ENCODE data around the gene ARL16.

The ARL16 gene

DNA sequence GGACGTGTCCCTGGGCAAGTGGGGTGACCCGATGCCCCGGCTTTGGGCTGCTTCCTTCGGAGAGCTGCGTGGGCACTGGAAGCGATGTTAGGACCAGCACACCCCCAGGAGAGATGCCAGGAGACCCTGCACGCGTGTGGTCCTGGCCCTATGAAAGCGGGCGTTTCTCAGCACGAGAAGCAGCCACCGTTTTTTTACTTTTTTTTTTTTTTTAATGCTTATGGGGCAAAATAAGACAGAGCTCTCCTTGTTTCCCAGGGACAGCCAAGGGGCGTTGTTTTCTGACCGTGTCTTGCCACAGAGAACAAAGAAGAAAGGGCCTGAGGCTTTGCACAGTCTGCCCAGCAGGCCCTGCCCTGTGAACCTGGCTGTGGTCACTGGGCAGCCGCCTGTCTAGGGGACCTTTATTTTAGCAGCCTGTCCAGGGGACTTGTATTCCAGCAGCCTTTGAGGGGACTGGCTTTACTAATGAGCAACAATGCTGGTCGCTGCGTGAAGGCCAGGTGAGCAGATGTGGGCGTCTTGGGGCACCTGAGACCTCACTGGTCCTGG is 29.5 kb upstream of the ARL16 start:
- Histone ChIP-seq H3K9ac (peak overlapping the region; percentile 86), H3K4me3 (peak overlapping the region; percentile 87), H3K4me2 (peak overlapping the region; percentile 98), H3K27ac (peak overlapping the region; percentile 86), H3K4me1 (peaks cover 67% of the 10 kb centered on the region), H4K20me1 (peaks cover 39% of the 10 kb centered on the region), H3K36me3 (peaks cover 51% of the 10 kb centered on the region), H3K27me3 (no peaks in the 10 kb centered on the region), H3K9me3 (no peaks in the 10 kb centered on the region)
- no peak for TF ChIP-seq Cebpa-rat (IDR thresholded peaks at IDR 0.05)

DNA sequence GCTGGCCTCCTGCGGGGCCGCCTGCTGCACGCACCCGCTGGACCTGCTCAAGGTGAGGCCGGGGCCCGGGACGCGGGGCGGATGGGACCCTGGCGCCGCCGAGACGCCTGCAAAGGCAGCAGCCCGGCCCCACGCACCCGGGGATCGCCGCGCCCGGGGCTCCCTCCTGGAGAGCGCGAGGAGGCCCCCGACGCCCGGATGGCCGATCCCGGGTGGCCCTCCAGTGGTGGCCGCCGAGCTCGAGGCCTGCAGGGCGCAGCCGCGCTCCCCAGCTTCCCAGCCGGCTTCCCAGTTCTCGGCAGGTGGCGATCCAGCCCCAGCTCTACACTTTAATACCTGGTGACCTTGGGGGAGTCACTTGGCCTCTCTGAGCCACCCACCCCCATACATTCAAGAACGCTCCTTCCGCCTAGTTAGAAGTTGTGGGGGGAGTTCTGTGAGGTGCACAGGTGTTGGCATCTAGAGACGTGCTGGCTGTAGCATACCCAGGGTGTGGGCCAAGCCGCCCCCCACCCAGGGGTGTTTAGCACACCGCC is 28.9 kb upstream of the ARL16 start:
- H3K4me3 ChIP-seq, result peak overlapping the region; percentile 87
- no peaks in the 10 kb centered on the region for H3K9me3 ChIP-seq
- H3K27me3 ChIP-seq, result no peaks in the 10 kb centered on the region
- H3K9ac ChIP-seq, result peak overlapping the region; percentile 86
- H4K20me1 ChIP-seq, result peaks cover 44% of the 10 kb centered on the region
- H3K36me3 ChIP-seq, result peaks cover 51% of the 10 kb centered on the region
- peaks cover 67% of the 10 kb centered on the region for H3K4me1 ChIP-seq
- TF ChIP-seq Cebpa-rat (IDR thresholded peaks at IDR 0.05), result no peak
- H3K4me2 ChIP-seq, result peak overlapping the region; percentile 98
- H3K27ac ChIP-seq, result peak overlapping the region; percentile 86

DNA sequence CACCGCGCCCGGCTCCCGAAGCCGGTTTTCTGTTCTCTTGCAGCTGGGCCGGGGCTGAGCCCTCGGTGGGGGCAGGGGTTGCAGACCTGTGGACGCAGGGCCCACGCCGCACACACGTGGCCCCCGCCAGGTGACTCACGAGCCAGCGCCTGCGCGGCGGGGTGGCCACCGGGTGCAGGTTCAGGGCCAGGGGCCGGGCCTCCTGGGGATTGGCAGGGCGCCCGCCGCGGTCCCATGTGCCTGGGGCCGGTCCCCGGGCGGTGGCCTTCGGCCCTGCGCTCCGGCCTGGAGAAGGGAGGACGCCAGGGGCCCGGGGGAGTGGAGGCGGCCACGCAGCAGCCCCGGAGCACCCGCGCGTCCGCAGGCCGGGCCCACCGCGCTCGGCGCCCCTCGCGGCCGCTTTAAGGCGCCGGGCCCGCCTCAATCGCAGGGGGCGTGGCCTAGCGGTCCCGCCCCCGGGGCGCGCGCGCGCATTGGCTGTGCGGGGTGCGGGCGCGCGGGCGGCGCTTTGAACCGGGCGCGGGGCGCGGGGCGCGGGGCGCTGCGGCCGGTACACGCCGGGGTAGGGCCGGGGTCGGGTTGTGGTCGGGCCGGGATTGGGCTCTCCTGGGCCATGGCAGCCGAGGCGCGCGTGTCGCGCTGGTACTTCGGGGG is 28.3 kb upstream of the ARL16 start, which contains the start of gene SLC25A10:
TSS of gene SLC25A10 (plus strand) at position 471 of the 654 bp plus-strand sequence. CDS start at position 614, 143 bp downstream.
- Histone ChIP-seq H3K9ac (peak within 1 kb of the TSS; percentile 86), H4K20me1 (peaks cover 50% of the 10 kb centered on the region), H3K27ac (peak within 1 kb of the TSS; percentile 86), H3K4me3 (peak within 1 kb of the TSS; percentile 87), H3K27me3 (no peaks in the 10 kb centered on the region), H3K4me1 (peaks cover 67% of the 10 kb centered on the region), H3K9me3 (no peaks in the 10 kb centered on the region), H3K36me3 (peaks cover 51% of the 10 kb centered on the region), H3K4me2 (peak within 1 kb of the TSS; percentile 98)
- no peak for TF ChIP-seq Cebpa-rat (IDR thresholded peaks at IDR 0.05)

DNA sequence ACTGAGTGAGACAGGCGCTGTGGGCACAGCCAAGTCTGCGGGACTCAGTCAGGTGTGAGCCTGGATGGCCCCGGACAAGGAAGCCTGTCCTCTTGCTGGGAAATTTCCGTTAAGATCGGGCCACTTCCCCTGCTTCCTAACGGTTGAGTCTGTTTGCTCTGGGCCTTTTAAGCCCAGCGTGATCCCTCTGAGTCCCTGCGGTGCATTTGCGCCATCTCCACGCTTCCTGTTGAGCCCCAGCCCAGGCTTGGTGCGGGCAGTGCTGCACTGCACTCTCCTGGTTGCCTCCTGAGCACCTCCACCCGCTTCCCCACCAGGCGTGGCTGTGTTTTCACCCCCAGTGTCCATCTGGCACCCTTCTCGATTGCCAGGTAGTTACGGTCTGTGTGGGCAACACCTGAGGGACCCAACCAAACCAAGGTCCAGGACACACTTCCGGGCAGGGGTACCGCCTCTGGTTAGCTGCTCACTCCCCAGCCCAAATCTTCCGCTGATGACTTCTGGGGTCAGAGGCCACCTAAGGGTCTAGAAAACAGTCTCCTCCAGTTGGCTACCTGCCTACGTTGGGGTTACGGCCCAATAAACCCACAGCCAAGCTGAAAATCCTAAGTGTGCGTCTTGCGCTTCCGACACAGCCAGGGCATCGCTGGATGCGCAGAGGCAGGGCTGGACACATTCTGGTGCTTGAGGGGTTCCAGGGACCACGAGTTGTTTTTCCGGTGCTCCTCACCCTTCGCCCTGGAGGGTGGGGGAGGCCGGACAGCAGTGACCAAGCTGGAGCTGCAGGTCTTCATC is 27.1 kb upstream of the ARL16 start:
- Histone ChIP-seq H4K20me1 (peaks cover 55% of the 10 kb centered on the region), H3K27ac (peak overlapping the region; percentile 86), H3K4me2 (peak overlapping the region; percentile 98), H3K36me3 (peaks cover 52% of the 10 kb centered on the region), H3K4me3 (peak overlapping the region; percentile 87), H3K4me1 (peaks cover 58% of the 10 kb centered on the region), H3K9me3 (no peaks in the 10 kb centered on the region), H3K27me3 (no peaks in the 10 kb centered on the region), H3K9ac (peak overlapping the region; percentile 86)
- no peak for TF ChIP-seq Cebpa-rat (IDR thresholded peaks at IDR 0.05)

DNA sequence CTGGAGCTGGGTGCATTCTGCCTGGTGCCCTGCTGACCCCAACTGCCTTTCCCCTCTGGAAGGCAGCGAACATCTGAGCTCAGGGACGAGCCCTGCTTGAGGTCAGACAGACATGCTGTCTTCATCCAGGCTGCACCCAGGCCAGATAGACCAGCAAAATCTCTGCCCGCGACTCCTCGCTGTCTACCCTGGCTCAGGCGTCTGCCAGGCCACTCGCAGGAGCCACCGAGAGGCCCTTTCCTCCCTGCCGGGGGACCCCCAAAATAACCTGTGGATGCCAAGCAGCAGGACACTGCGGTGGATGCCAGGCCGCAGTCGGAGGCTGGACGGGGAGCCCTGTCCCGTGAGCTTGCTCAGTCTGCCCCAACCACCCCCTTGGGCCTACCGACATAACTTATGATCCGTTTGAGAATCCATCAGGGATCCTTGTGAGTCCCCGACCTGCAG is 25.2 kb upstream of the ARL16 start:
- peaks cover 47% of the 10 kb centered on the region for H4K20me1 ChIP-seq
- no peaks in the 10 kb centered on the region for H3K9me3 ChIP-seq
- H3K4me2 ChIP-seq, result no peak overlapping the region
- no peaks in the 10 kb centered on the region for H3K27me3 ChIP-seq
- H3K9ac ChIP-seq, result no peak overlapping the region
- H3K4me1 ChIP-seq, result peaks cover 54% of the 10 kb centered on the region
- peaks cover 54% of the 10 kb centered on the region for H3K36me3 ChIP-seq
- H3K27ac ChIP-seq, result 0 out of 2 replicates have a peak overlapping the region, but pooled peaks have one; percentile 9
- no peak overlapping the region for H3K4me3 ChIP-seq
- TF ChIP-seq Cebpa-rat (IDR thresholded peaks at IDR 0.05), result no peak

DNA sequence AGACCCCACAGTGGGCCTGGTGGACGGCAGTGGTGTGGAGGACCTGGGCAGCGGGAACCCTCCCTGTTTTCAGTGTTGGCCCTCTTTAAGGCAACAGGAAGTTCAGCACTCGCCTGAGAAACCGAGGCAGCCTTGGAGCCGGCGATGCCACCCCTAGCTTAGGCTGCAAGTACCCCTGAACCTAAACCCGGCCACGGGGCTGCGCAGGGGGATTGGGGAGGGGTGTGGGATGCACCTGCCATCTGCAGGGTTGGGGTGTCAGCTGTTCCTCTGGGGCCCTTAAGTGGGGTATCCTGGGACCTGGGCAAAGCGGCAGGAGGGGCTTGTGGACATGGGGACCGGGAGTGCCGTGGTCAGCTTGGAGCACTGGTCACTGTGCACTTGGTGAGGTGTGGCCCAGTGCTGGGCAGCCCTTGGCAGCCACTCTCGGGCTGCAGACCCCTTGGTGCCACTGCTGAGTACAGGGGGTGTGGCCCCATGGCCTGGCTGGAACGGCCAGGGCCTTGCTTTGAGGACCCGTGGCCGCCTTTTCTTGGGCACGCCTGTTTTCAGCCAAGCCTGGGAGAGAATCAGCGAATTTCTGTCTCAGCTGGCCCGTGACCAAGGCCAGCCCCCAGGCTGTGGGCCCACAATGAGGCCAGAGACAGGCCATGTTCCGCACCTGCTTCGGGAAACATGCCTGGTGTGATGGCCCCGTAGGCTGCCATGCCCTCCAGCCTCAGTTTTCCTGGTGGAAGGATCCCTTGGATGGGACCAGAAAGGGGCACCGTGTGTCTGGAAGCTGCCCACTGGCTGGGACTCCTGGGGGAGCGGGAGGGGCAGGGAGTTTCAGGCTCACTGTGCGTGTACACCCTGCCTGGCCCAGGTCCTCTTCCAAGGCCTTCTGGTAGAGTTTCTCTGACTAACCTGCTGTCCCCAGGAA is 24.4 kb upstream of the ARL16 start:
- Histone ChIP-seq H3K36me3 (peaks cover 54% of the 10 kb centered on the region), H3K9me3 (no peaks in the 10 kb centered on the region), H3K4me2 (no peak overlapping the region), H3K27ac (0 out of 2 replicates have a peak overlapping the region, but pooled peaks have one; percentile 9), H3K27me3 (no peaks in the 10 kb centered on the region), H3K4me1 (peaks cover 46% of the 10 kb centered on the region), H4K20me1 (peaks cover 40% of the 10 kb centered on the region), H3K4me3 (no peak overlapping the region), H3K9ac (no peak overlapping the region)
- TF ChIP-seq Cebpa-rat (IDR thresholded peaks at IDR 0.05), result no peak

DNA sequence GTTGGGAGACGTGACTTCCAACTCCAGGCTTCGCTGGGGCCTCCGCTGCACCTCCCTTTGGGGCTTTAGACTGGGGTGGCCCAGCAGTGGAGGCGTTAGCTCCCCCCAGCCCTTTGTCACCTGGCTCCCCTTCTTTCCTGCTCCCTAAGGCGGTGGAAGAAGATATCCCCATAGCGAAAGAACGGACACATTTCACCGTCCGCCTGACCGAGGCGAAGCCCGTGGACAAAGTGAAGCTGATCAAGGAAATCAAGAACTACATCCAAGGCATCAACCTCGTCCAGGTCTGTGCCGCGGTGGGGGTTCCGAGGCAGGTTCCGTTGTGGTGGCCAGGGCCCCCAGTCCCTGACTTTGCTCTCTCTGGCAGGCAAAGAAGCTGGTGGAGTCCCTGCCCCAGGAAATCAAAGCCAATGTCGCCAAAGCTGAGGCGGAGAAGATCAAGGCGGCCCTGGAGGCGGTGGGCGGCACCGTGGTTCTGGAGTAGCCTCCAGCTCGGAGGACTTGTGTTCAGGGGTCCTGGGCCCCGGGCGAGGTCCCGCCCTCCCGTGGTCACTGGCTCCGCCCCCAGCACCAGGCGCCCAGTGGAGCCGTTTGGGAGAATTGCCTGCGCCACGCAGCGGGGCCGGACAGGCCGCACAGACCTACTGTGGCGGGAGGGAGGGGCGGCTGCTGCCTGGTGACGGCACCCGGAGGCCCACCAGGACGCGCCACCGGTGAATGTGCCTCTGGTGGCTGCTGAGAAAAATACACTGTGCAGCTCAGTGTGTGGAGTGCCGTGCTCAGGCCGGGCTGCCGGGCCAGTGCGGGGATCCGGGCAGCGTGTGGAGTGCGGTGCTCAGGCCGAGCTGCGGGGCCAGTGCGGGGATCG is 23.4 kb upstream of the ARL16 start:
- Histone ChIP-seq H3K9me3 (no peaks in the 10 kb centered on the region), H3K4me2 (no peak overlapping the region), H3K36me3 (peaks cover 59% of the 10 kb centered on the region), H3K27ac (no peak overlapping the region), H3K4me3 (no peak overlapping the region), H4K20me1 (peaks cover 43% of the 10 kb centered on the region), H3K27me3 (no peaks in the 10 kb centered on the region), H3K9ac (no peak overlapping the region), H3K4me1 (peaks cover 46% of the 10 kb centered on the region)
- TF ChIP-seq Cebpa-rat (IDR thresholded peaks at IDR 0.05), result no peak

DNA sequence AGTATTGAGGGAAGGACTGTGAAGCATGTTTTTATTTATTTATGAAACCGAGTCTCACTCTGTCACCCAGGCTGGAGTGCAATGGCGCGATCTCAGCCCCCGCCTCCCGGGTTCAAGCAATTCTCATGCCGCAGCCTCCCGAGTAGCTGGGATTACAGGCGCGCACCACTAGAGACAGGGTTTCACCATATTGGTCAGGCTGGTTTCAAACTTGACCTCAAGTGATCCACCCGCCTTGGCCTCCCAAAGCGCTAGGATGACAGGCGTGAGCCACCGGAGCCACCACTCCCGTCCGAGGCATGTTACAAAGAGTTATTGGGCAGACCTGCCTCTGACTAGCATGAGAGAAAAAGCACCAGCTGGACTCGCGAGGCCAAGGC is 22.6 kb upstream of the ARL16 start:
- no peak overlapping the region for H3K27ac ChIP-seq
- no peak overlapping the region for H3K4me3 ChIP-seq
- H4K20me1 ChIP-seq, result peaks cover 50% of the 10 kb centered on the region
- no peaks in the 10 kb centered on the region for H3K27me3 ChIP-seq
- no peaks in the 10 kb centered on the region for H3K9me3 ChIP-seq
- H3K9ac ChIP-seq, result no peak overlapping the region
- H3K36me3 ChIP-seq, result peaks cover 67% of the 10 kb centered on the region
- H3K4me1 ChIP-seq, result peaks cover 47% of the 10 kb centered on the region
- no peak overlapping the region for H3K4me2 ChIP-seq
- no peak for TF ChIP-seq Cebpa-rat (IDR thresholded peaks at IDR 0.05)

Measured in BLaER1 (cell line).